Tibial artery (tissue), 4 donors: ENCODE results near the gene ZCCHC7.

Experiments
- DNase-seq, 2 donors: peaks; one replicate each; pipeline ENCODE4 v3.0.0-alpha.2; 2019
- H3K27ac ChIP-seq, 2 donors: fragments of 200-600 bp; sonication (generic) in 1 of 2; 1 replicate in 1 of 2; 2 replicates in 1 of 2; pipeline ENCODE4 v1.5.1; 2018 to 2019; ENCODE audit warnings: mild to moderate bottlenecking in 1 of 2
- H3K27me3 ChIP-seq, 2 donors: fragments of 200-600 bp; sonication (generic) in 1 of 2; one replicate each; pipeline versions ENCODE4 v1.5.1 to v1.6.0; 2016 to 2019
- H3K36me3 ChIP-seq, 3 donors: fragments of 200-600 bp; sonication (generic) in 2 of 3; one replicate each; pipeline ENCODE4 v1.5.1; 2016 to 2019; ENCODE audit warnings: mild to moderate bottlenecking in 2 of 3
- H3K4me1 ChIP-seq, 4 donors: fragments of 200-600 bp; sonication (generic) in 2 of 4; 1 replicate in 3 of 4; 2 replicates in 1 of 4; pipeline ENCODE4 v1.5.1; 2016 to 2019
- H3K4me3 ChIP-seq, 2 donors: fragments of 200-600 bp; sonication (generic) in 1 of 2; 1 replicate in 1 of 2; 2 replicates in 1 of 2; pipeline ENCODE4 v1.5.1; 2018 to 2019; ENCODE audit warnings: mild to moderate bottlenecking in 2 of 2
- H3K9me3 ChIP-seq, 3 donors: fragments of 200-600 bp; sonication (generic) in 1 of 3; one replicate each; pipeline ENCODE4 v1.5.1; 2016 to 2019
- intact Hi-C: fragments of 100-400 bp; cut with DNase I; formaldehyde crosslinking; loops from one replicate; pipeline ENCODE4 v1.15.0; 2023; ENCODE audit warnings: low total_unique reads
- TF ChIP-seq, protein P1 (sequence below), 2 experiments: fragments of 200-600 bp in 1 of 2; fragments of 450-650 bp in 1 of 2; IDR thresholded peaks; one replicate each; pipeline ENCODE4 v1.5.1; 2017 to 2019; ENCODE audit warnings: antibody characterized with exemption in 2 of 2, mild to moderate bottlenecking in 1 of 2, moderate library complexity in 1 of 2

ZCCHC7 gene

GRCh38 chr9:37348917-37349316 is 228.5 kb downstream of the ZCCHC7 start:
- Histone ChIP-seq H3K27ac (no peak overlapping the region), H3K4me1 (no peaks in the 10 kb centered on the region)
- intact Hi-C loops = no loop called here

GRCh38 chr9:37350486-37351190 is 230.3 kb downstream of the ZCCHC7 start:
- Histone ChIP-seq H3K4me1 (no peaks in the 10 kb centered on the region), H3K36me3 (peaks cover 0 to 22% (median 0%) of the 10 kb centered on the region in 3 donors), H3K9me3 (no peaks in the 10 kb centered on the region), H3K27ac (no peak overlapping the region), H3K27me3 (no peaks in the 10 kb centered on the region), H3K4me3 (no peak overlapping the region)
- no peak for DNase-seq
- intact Hi-C loops = no loop called here
- TF ChIP-seq, protein P1, sequence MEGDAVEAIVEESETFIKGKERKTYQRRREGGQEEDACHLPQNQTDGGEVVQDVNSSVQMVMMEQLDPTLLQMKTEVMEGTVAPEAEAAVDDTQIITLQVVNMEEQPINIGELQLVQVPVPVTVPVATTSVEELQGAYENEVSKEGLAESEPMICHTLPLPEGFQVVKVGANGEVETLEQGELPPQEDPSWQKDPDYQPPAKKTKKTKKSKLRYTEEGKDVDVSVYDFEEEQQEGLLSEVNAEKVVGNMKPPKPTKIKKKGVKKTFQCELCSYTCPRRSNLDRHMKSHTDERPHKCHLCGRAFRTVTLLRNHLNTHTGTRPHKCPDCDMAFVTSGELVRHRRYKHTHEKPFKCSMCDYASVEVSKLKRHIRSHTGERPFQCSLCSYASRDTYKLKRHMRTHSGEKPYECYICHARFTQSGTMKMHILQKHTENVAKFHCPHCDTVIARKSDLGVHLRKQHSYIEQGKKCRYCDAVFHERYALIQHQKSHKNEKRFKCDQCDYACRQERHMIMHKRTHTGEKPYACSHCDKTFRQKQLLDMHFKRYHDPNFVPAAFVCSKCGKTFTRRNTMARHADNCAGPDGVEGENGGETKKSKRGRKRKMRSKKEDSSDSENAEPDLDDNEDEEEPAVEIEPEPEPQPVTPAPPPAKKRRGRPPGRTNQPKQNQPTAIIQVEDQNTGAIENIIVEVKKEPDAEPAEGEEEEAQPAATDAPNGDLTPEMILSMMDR (IDR thresholded peaks at IDR 0.05) = no peak

More at GRCh38 chr9:37348917-37349316, 228.5 kb downstream of the ZCCHC7 start:
- Histone ChIP-seq H3K4me3 (no peak overlapping the region), H3K36me3 (peaks cover 0 to 22% (median 0%) of the 10 kb centered on the region in 3 donors), H3K9me3 (no peaks in the 10 kb centered on the region), H3K27me3 (no peaks in the 10 kb centered on the region)
- DNase-seq = no peak
- TF ChIP-seq, protein P1 (IDR thresholded peaks at IDR 0.05) = no peak

DNA sequence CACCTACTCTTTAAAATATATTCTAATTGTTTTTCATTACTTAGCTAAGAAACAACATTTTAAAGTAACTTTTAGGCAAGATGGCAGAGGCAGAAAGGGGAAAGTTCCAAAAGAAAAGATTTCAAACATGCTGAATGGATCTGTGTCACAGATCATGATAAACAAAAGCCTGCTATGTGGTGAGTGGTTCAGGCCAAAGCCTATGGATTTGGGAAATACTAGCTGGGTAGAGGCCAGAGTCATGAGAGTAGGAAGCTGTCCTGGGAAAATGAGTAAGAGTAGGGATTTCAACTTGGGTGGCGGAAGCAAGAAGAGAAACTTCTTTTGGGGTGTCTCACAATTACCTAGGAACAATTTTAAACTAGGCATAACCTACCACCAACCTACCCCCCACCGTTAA is 233.4 kb downstream of the ZCCHC7 start:
- Histone ChIP-seq H3K27me3 (no peaks in the 10 kb centered on the region), H3K36me3 (peaks cover 9 to 30% (median 13%) of the 10 kb centered on the region in 3 donors), H3K4me3 (no peak overlapping the region), H3K4me1 (no peaks in the 10 kb centered on the region), H3K9me3 (no peaks in the 10 kb centered on the region), H3K27ac (no peak overlapping the region)
- DNase-seq = no peak
- intact Hi-C loops = no loop called here
- TF ChIP-seq, protein P1 (IDR thresholded peaks at IDR 0.05) = no peak

DNA sequence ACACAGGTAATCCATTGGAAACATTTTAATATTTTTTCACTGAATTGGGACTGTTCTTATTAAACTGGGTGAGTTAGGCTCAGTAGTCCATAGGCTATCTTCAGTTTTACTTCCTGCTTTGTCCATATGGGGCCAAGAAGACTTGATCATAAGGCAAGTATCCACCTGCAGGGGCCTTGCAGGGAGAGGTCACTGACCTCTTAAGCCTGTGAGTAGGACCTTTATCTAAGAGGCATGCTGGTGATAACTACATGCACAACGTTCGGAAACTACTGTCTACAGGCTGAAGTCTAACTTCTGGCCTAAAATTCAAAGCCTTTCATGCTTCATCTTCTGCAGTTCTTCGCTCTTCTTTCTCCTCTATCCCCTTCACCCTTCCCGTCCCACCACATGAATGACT is 242.1 kb downstream of the ZCCHC7 start:
- H3K27me3 ChIP-seq = no peaks in the 10 kb centered on the region
- TF ChIP-seq, protein P1 (IDR thresholded peaks at IDR 0.05) = no peak
- H3K4me1 ChIP-seq = no peaks in the 10 kb centered on the region
- no peaks in the 10 kb centered on the region for H3K9me3 ChIP-seq
- H3K4me3 ChIP-seq = no peak overlapping the region
- no peak overlapping the region for H3K27ac ChIP-seq
- peaks cover 0 to 6% (median 4%) of the 10 kb centered on the region in 3 donors for H3K36me3 ChIP-seq
- no peak for DNase-seq
- intact Hi-C loops = no loop called here

GRCh38 chr9:37363124-37363523 is 242.8 kb downstream of the ZCCHC7 start:
- Histone ChIP-seq H3K27me3 (no peaks in the 10 kb centered on the region), H3K27ac (no peak overlapping the region), H3K4me1 (no peaks in the 10 kb centered on the region), H3K4me3 (no peak overlapping the region), H3K36me3 (peaks cover 0 to 6% (median 0%) of the 10 kb centered on the region in 3 donors), H3K9me3 (no peaks in the 10 kb centered on the region)
- DNase-seq = no peak
- TF ChIP-seq, protein P1 (IDR thresholded peaks at IDR 0.05) = no peak
- intact Hi-C loops = no loop called here
